HepG2 (cell line): ENCODE results near the gene ZNF491. TPM values are rescaled to one million over a fixed set of nuclear protein-coding genes. Genes with fewer than 3 reads are reported as not detected.

Source experiments
- HOXA3 ChIP-seq: sonication (generic); formaldehyde crosslinking; IDR thresholded peaks from 2 replicates; pipeline ENCODE4 v1.5.0; 2020; ENCODE audit warnings: missing genetic modification reagents
- KLF15 ChIP-seq: sonication (generic); formaldehyde crosslinking; IDR thresholded peaks from 2 replicates; pipeline ENCODE4 v1.8.1; 2023; ENCODE audit warnings: borderline replicate concordance, mild to moderate bottlenecking, inconsistent platforms, missing genetic modification reagents, mixed read lengths
- PRMT3 ChIP-seq: sonication (generic); formaldehyde crosslinking; IDR thresholded peaks from 2 replicates; pipeline ENCODE4 v1.8.1; 2022; ENCODE audit warnings: low read depth, mild to moderate bottlenecking, moderate library complexity, missing genetic modification reagents, borderline replicate concordance
- SOX6 ChIP-seq, 2 experiments: fragments of 450-650 bp in 1 of 2; sonication (generic) in 1 of 2; formaldehyde crosslinking in 1 of 2; IDR thresholded peaks; 2 replicates each; pipeline versions ENCODE4 v1.4.0 to v1.6.1; 2017 to 2020; ENCODE audit warnings: antibody characterized with exemption in 1 of 2, mild to moderate bottlenecking in 1 of 2, missing genetic modification reagents in 1 of 2
- ZNF230 ChIP-seq: sonication (generic); formaldehyde crosslinking; IDR thresholded peaks from 2 replicates; pipeline ENCODE4 v1.4.0; 2020; ENCODE audit warnings: mild to moderate bottlenecking, missing genetic modification reagents
- ZNF501 ChIP-seq: sonication (generic); formaldehyde crosslinking; IDR thresholded peaks from 2 replicates; pipeline ENCODE4 v1.5.1; 2020; ENCODE audit warnings: mild to moderate bottlenecking, moderate library complexity, missing genetic modification reagents
- polyA plus RNA-seq, 8 experiments: library from polyadenylated mRNA; depleted of rRNA in 3 of 8; stranded (reverse) in 7 of 8; unstranded in 1 of 8; fragments of >200 nt; fragmentation: Illumina TruSeq in 4 of 8; extraction: Trizol in 4 of 8; gene quantifications; 2 replicates each; pipeline versions ENCODE4 v1.2.1 to v1.2.3, GENCODE V29; 2011 to 2016; ENCODE audit warnings: low read depth in 4 of 8, missing spikeins in 1 of 8, mixed read lengths in 1 of 8; ENCODE audit not compliant: insufficient read depth in 1 of 8
- total RNA-seq, 5 experiments: library from RNA; depleted of rRNA; stranded (reverse); fragments of >200 nt; fragmentation: Illumina TruSeq; extraction: Trizol; gene quantifications; 2 replicates each; pipeline ENCODE4 v1.2.3, GENCODE V29; 2016; ENCODE audit warnings: low read depth in 1 of 5
- TF ChIP-seq, protein P1 (sequence below): sonication (generic); formaldehyde crosslinking; IDR thresholded peaks from 2 replicates; pipeline ENCODE4 v1.4.0; 2020; ENCODE audit warnings: missing genetic modification reagents
- TF ChIP-seq, protein P2 (sequence below): sonication (generic); formaldehyde crosslinking; IDR thresholded peaks from 2 replicates; pipeline ENCODE4 v1.8.0; 2023; ENCODE audit warnings: mild to moderate bottlenecking, missing genetic modification reagents
- TF ChIP-seq, protein P3 (sequence below): IDR thresholded peaks from 2 replicates; pipeline ENCODE4 v1.6.1; 2016
- TF ChIP-seq, protein P4 (sequence below): sonication (generic); formaldehyde crosslinking; IDR thresholded peaks from 2 replicates; pipeline ENCODE4 v1.4.0; 2020; ENCODE audit warnings: missing genetic modification reagents
- TF ChIP-seq, protein P5 (sequence below): sonication (generic); formaldehyde crosslinking; IDR thresholded peaks from 2 replicates; pipeline ENCODE4 v1.4.0; 2020; ENCODE audit warnings: mild to moderate bottlenecking, missing genetic modification reagents, borderline replicate concordance

ZNF491 gene
- total and polyA plus RNA-seq, 2 of the 13 experiments (the other 11 are each of a cell fraction or from before 2014, with no cell fraction given): 0.57 to 2.2 TPM

DNA sequence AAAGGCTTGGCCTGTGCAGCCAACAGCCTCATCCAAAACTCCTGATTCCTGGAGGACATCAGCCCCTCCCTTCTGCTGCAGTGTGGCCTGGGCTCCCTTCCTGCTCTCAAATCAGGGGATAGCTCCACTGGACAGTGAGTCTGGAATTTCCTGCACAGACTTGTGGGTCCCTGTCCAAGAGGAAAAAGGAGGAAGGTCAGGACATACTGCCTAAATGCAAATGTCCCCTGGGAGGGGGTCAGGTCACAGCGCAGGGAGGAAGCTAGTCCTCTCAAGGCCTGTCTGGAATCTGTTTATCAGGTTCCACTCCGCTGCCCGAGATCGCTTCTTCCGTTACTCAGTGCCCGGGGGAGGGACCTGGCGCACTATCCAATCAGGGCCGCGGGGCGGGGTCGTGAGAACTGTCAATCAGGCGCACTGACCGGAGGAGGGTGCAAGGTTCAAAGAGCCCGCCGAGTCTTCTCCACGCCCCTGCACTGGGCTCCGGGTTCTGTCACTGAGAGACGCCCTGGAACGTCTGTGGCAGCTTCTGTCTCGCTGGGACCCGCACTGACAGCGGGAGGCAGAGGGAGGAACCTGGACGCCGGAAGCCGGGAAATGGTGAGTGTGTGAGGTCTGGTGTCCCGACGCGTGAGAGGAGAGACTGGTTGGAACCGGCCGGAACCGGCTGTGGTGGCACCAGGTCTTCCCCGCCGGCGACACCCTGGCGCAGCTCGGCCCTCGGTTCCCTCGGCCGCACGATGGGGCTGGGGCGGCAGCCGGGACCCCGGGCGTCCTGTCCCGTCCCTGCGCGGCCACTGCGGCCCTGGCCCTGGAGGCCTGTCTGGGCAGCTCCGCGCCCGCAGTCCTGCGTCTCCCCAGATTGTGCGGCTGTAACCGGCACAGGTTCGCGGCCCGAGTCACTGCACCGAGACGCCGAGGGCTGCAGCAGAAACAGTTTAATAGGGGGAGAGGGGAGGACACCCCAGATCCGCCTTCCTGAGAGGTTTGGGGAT lies 31.4 kb upstream of the ZNF491 start, which contains the start of gene ZNF441 (continued):
- TF ChIP-seq, protein P1, sequence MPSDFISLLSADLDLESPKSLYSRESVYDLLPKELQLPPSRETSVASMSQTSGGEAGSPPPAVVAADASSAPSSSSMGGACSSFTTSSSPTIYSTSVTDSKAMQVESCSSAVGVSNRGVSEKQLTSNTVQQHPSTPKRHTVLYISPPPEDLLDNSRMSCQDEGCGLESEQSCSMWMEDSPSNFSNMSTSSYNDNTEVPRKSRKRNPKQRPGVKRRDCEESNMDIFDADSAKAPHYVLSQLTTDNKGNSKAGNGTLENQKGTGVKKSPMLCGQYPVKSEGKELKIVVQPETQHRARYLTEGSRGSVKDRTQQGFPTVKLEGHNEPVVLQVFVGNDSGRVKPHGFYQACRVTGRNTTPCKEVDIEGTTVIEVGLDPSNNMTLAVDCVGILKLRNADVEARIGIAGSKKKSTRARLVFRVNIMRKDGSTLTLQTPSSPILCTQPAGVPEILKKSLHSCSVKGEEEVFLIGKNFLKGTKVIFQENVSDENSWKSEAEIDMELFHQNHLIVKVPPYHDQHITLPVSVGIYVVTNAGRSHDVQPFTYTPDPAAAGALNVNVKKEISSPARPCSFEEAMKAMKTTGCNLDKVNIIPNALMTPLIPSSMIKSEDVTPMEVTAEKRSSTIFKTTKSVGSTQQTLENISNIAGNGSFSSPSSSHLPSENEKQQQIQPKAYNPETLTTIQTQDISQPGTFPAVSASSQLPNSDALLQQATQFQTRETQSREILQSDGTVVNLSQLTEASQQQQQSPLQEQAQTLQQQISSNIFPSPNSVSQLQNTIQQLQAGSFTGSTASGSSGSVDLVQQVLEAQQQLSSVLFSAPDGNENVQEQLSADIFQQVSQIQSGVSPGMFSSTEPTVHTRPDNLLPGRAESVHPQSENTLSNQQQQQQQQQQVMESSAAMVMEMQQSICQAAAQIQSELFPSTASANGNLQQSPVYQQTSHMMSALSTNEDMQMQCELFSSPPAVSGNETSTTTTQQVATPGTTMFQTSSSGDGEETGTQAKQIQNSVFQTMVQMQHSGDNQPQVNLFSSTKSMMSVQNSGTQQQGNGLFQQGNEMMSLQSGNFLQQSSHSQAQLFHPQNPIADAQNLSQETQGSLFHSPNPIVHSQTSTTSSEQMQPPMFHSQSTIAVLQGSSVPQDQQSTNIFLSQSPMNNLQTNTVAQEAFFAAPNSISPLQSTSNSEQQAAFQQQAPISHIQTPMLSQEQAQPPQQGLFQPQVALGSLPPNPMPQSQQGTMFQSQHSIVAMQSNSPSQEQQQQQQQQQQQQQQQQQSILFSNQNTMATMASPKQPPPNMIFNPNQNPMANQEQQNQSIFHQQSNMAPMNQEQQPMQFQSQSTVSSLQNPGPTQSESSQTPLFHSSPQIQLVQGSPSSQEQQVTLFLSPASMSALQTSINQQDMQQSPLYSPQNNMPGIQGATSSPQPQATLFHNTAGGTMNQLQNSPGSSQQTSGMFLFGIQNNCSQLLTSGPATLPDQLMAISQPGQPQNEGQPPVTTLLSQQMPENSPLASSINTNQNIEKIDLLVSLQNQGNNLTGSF: no peak
- TF ChIP-seq ZNF230 (CRISPR knock-in tag): peak; percentile 65; the same call in 1 of the 2 replicates
- TF ChIP-seq SOX6 (IDR thresholded peaks at IDR 0.05): no peak
- TF ChIP-seq SOX6 (CRISPR knock-in tag; IDR thresholded peaks at IDR 0.05): peak; percentile 33; the same call in 1 of the 2 replicates
- TF ChIP-seq PRMT3 (CRISPR knock-in tag): no peak
- 0 out of 2 replicates have a peak, but pooled peaks have one; percentile 14 for TF ChIP-seq HOXA3
- TF ChIP-seq KLF15 (CRISPR knock-in tag): no peak; the same call in 1 of the 2 replicates
- TF ChIP-seq, protein P2, sequence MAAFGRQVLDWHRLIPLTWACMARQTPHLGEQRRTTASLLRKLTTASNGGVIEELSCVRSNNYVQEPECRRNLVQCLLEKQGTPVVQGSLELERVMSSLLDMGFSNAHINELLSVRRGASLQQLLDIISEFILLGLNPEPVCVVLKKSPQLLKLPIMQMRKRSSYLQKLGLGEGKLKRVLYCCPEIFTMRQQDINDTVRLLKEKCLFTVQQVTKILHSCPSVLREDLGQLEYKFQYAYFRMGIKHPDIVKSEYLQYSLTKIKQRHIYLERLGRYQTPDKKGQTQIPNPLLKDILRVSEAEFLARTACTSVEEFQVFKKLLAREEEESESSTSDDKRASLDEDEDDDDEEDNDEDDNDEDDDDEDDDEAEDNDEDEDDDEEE (CRISPR knock-in tag): no peak; the same call in 1 of the 2 replicates
- TF ChIP-seq, protein P3, sequence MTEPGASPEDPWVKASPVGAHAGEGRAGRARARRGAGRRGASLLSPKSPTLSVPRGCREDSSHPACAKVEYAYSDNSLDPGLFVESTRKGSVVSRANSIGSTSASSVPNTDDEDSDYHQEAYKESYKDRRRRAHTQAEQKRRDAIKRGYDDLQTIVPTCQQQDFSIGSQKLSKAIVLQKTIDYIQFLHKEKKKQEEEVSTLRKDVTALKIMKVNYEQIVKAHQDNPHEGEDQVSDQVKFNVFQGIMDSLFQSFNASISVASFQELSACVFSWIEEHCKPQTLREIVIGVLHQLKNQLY (CRISPR knock-in tag): no peak
- TF ChIP-seq ZNF501 (CRISPR knock-in tag): peak; percentile 85
- TF ChIP-seq, protein P4, sequence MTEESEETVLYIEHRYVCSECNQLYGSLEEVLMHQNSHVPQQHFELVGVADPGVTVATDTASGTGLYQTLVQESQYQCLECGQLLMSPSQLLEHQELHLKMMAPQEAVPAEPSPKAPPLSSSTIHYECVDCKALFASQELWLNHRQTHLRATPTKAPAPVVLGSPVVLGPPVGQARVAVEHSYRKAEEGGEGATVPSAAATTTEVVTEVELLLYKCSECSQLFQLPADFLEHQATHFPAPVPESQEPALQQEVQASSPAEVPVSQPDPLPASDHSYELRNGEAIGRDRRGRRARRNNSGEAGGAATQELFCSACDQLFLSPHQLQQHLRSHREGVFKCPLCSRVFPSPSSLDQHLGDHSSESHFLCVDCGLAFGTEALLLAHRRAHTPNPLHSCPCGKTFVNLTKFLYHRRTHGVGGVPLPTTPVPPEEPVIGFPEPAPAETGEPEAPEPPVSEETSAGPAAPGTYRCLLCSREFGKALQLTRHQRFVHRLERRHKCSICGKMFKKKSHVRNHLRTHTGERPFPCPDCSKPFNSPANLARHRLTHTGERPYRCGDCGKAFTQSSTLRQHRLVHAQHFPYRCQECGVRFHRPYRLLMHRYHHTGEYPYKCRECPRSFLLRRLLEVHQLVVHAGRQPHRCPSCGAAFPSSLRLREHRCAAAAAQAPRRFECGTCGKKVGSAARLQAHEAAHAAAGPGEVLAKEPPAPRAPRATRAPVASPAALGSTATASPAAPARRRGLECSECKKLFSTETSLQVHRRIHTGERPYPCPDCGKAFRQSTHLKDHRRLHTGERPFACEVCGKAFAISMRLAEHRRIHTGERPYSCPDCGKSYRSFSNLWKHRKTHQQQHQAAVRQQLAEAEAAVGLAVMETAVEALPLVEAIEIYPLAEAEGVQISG (CRISPR knock-in tag): peak; percentile 45; the same call in 1 of the 2 replicates
- TF ChIP-seq, protein P5, sequence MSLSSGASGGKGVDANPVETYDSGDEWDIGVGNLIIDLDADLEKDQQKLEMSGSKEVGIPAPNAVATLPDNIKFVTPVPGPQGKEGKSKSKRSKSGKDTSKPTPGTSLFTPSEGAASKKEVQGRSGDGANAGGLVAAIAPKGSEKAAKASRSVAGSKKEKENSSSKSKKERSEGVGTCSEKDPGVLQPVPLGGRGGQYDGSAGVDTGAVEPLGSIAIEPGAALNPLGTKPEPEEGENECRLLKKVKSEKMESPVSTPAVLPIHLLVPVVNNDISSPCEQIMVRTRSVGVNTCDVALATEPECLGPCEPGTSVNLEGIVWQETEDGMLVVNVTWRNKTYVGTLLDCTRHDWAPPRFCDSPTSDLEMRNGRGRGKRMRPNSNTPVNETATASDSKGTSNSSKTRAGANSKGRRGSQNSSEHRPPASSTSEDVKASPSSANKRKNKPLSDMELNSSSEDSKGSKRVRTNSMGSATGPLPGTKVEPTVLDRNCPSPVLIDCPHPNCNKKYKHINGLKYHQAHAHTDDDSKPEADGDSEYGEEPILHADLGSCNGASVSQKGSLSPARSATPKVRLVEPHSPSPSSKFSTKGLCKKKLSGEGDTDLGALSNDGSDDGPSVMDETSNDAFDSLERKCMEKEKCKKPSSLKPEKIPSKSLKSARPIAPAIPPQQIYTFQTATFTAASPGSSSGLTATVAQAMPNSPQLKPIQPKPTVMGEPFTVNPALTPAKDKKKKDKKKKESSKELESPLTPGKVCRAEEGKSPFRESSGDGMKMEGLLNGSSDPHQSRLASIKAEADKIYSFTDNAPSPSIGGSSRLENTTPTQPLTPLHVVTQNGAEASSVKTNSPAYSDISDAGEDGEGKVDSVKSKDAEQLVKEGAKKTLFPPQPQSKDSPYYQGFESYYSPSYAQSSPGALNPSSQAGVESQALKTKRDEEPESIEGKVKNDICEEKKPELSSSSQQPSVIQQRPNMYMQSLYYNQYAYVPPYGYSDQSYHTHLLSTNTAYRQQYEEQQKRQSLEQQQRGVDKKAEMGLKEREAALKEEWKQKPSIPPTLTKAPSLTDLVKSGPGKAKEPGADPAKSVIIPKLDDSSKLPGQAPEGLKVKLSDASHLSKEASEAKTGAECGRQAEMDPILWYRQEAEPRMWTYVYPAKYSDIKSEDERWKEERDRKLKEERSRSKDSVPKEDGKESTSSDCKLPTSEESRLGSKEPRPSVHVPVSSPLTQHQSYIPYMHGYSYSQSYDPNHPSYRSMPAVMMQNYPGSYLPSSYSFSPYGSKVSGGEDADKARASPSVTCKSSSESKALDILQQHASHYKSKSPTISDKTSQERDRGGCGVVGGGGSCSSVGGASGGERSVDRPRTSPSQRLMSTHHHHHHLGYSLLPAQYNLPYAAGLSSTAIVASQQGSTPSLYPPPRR: peak; percentile 24; the same call in 1 of the 2 replicates
